Endothelial cell of umbilical vein (primary cell): ENCODE results near the gene ASS1. TPM values are rescaled to one million over a fixed set of nuclear protein-coding genes. Genes with fewer than 3 reads are reported as not detected.

Experiments
- BruUV-seq: library from RNA; stranded (reverse); fragments of 400-500 nt; replicated peaks from 2 replicates; lab custom pipeline; 2021; lab: Mats Ljungman, UMichigan
- CTCF ChIA-PET: fragments of 300-600, 350-600 bp; sonication (Branson Sonifier 250); formaldehyde crosslinking; loops from one replicate; lab custom pipeline; 2021; ENCODE audit warnings: antibody characterized with exemption, inconsistent platforms; lab: Charles Lee
- POLR2A ChIA-PET: fragments of 300-600, 350-600 bp; sonication (Branson Sonifier 250); formaldehyde crosslinking; loops from one replicate; lab custom pipeline; 2021; ENCODE audit warnings: antibody characterized with exemption, inconsistent platforms; lab: Charles Lee
- DNase-seq: peaks from one replicate; pipeline ENCODE4 v3.0.0-alpha.2; 2011; ENCODE audit warnings: low read depth, low spot score
- FAIRE-seq: peaks from 2 replicates; lab custom pipeline; 2011; peaks lifted over from hg19 to GRCh38; lab: Jason Lieb, UNC
- H2AFZ ChIP-seq: 2 replicates; pipeline ENCODE4 v1.6.0; 2012; ENCODE audit warnings: low read depth, low read length, control low read depth, inconsistent platforms
- H3K27ac ChIP-seq: 2 replicates; pipeline ENCODE4 v1.5.1; 2011; ENCODE audit warnings: low read depth, mild to moderate bottlenecking, control low read depth, low read length, moderate library complexity; ENCODE audit not compliant: insufficient read depth
- H3K27me3 ChIP-seq, 2 experiments: 2 replicates each; pipeline versions ENCODE4 v1.6.0 to v1.6.1; 2011; ENCODE audit warnings: low read length in 2 of 2, mixed read lengths in 1 of 2; ENCODE audit not compliant: control insufficient read depth in 2 of 2, insufficient read depth in 2 of 2
- H3K36me3 ChIP-seq, 2 experiments: 2 replicates in 1 of 2; 3 replicates in 1 of 2; pipeline ENCODE4 v1.5.1; 2011; ENCODE audit warnings: low read length in 2 of 2, mild to moderate bottlenecking in 1 of 2, moderate library complexity in 1 of 2; ENCODE audit not compliant: control insufficient read depth in 2 of 2, insufficient read depth in 2 of 2; ENCODE audit errors: extremely low read depth in 1 of 2
- H3K4me1 ChIP-seq: 3 replicates; pipeline ENCODE4 v1.5.1; 2011; ENCODE audit warnings: mild to moderate bottlenecking, low read length; ENCODE audit not compliant: control insufficient read depth, insufficient read depth; ENCODE audit errors: extremely low read depth
- H3K4me2 ChIP-seq: 2 replicates; pipeline ENCODE4 v1.6.1; 2011; ENCODE audit warnings: low read length, control low read depth, mixed read lengths; ENCODE audit not compliant: insufficient read depth
- H3K4me3 ChIP-seq, 3 experiments: fragments of 200-600 bp in 1 of 3; sonication (generic), shearing (Covaris generic) in 1 of 3; replicated peaks in 1 of 3; 2 replicates each; pipeline ENCODE4 v1.5.1; 2011 to 2016; ENCODE audit warnings: control low read depth in 3 of 3, low read length in 3 of 3, mild to moderate bottlenecking in 2 of 3, inconsistent platforms in 1 of 3, low read depth in 1 of 3, moderate library complexity in 1 of 3; ENCODE audit not compliant: insufficient read depth in 1 of 3
- H3K79me2 ChIP-seq: 2 replicates; pipeline ENCODE4 v1.6.0; 2012; ENCODE audit warnings: low read length, inconsistent platforms; ENCODE audit not compliant: control insufficient read depth, insufficient read depth
- H3K9ac ChIP-seq: replicated peaks from 2 replicates; pipeline ENCODE3; 2011; ENCODE audit warnings: low read length, control low read depth; ENCODE audit not compliant: insufficient read depth; ENCODE audit errors: extremely low read depth
- H3K9me1 ChIP-seq: replicated peaks from 3 replicates; pipeline ENCODE4 v1.6.0; 2011; ENCODE audit warnings: mild to moderate bottlenecking, low read length; ENCODE audit not compliant: control insufficient read depth, insufficient read depth; ENCODE audit errors: extremely low read depth
- H3K9me3 ChIP-seq: replicated peaks from 2 replicates; pipeline ENCODE4 v1.5.1; 2012; ENCODE audit warnings: low read length, inconsistent platforms; ENCODE audit not compliant: control insufficient read depth, insufficient read depth
- H4K20me1 ChIP-seq: replicated peaks from 2 replicates; pipeline ENCODE3; 2011; ENCODE audit warnings: mild to moderate bottlenecking, low read length; ENCODE audit not compliant: control insufficient read depth, insufficient read depth; ENCODE audit errors: extremely low read depth
- CTCF ChIP-seq, 2 donors: IDR thresholded peaks; 1 replicate in 1 of 2; 2 replicates in 1 of 2; pipeline ENCODE4 v1.5.1; 2011; ENCODE audit warnings: low read length in 2 of 2, mild to moderate bottlenecking in 2 of 2, moderate library complexity in 2 of 2, control low read depth in 1 of 2, inconsistent platforms in 1 of 2, low read depth in 1 of 2; ENCODE audit not compliant: insufficient read depth in 1 of 2; ENCODE audit errors: extremely low read depth in 1 of 2
- EZH2 ChIP-seq: IDR thresholded peaks from 2 replicates; pipeline ENCODE4 v1.6.1; 2012; ENCODE audit warnings: borderline replicate concordance, low read depth, mild to moderate bottlenecking, moderate library complexity, low read length, inconsistent platforms; ENCODE audit not compliant: severe bottlenecking
- FOS ChIP-seq: IDR thresholded peaks from 2 replicates; pipeline ENCODE4 v1.6.1; 2011; ENCODE audit warnings: mild to moderate bottlenecking, low read length, moderate library complexity, borderline replicate concordance; ENCODE audit not compliant: insufficient read depth
- GATA2 ChIP-seq: IDR thresholded peaks from 2 replicates; pipeline ENCODE4 v1.7.0; 2011; ENCODE audit warnings: low read depth, mild to moderate bottlenecking, moderate library complexity, mixed read lengths, low read length; ENCODE audit not compliant: insufficient read length, insufficient read depth
- JUN ChIP-seq: IDR thresholded peaks from 2 replicates; pipeline ENCODE4 v1.6.1; 2011; ENCODE audit warnings: borderline replicate concordance, low read depth; ENCODE audit not compliant: insufficient read length, insufficient read depth
- MAX ChIP-seq: IDR thresholded peaks from 2 replicates; pipeline ENCODE4 v1.6.1; 2011; ENCODE audit not compliant: insufficient read depth, insufficient read length
- MYC ChIP-seq: IDR thresholded peaks from one replicate; pipeline ENCODE4 v1.6.1; 2011; ENCODE audit warnings: mild to moderate bottlenecking, low read depth, low read length
- POLR2A ChIP-seq: IDR thresholded peaks from 2 replicates; pipeline ENCODE4 v1.6.1; 2012; ENCODE audit warnings: low read depth, mild to moderate bottlenecking, control low read depth, low read length
- POLR2AphosphoS5 ChIP-seq: IDR thresholded peaks from 2 replicates; pipeline ENCODE4 v1.6.1; 2012; ENCODE audit warnings: low read depth, mild to moderate bottlenecking, control low read depth, low read length, moderate library complexity; ENCODE audit not compliant: insufficient read depth
- dilution Hi-C: fragments of 300-500 bp; cut with MboI; formaldehyde crosslinking; loops from one replicate; pipeline ENCODE4 v1.15.0; 2019; ENCODE audit warnings: low sequenced_read_pairs; ENCODE audit not compliant: extremely low pct_ligation_motif_present
- intact Hi-C: fragments of 100-400 bp; cut with micrococcal nuclease; formaldehyde crosslinking; loops from one replicate; pipeline ENCODE4 v1.10.0; 2022
- polyA plus RNA-seq, 4 experiments: library from polyadenylated mRNA; depleted of rRNA in 3 of 4; stranded (reverse) in 3 of 4; unstranded in 1 of 4; fragments of >200 nt; gene quantifications; 2 replicates each; pipeline versions ENCODE4 v1.2.1 to v1.2.3, GENCODE V29; 2011 to 2012; ENCODE audit warnings: missing spikeins in 1 of 4
- total RNA-seq: library from RNA; stranded (reverse); gene quantifications from 2 replicates; pipeline ENCODE4 v1.2.3, GENCODE V29; 2021

Gene ASS1
- total and polyA plus RNA-seq, 2 donors (not counting 3 experiments of a cell fraction or from before 2014, with no cell fraction given), result 3.6 to 12.4 TPM

DNA sequence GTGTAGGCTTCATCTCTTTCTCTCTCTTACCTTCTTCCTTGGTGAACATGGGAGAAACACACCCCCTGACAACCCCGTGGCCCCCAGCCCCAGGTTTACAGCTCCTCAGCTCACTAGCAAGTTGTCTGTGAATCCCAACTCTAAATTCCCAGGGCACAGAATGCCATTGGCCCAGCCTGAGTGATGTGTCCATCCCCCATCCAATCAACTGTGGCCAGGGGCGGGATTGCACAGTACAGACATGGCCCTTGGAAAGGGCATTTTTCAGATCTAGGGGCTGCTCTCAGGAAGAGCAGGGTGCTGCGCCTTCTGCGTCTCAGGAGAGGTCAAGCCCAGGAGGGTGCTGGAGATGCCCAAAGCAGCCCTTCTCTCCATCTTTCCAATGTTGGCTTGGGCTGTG lies 48.2 kb upstream of the ASS1 start:
- H3K4me3 ChIP-seq, result no peak overlapping the region
- POLR2A ChIA-PET, result interaction anchor here (1.0 kb wide), 1 partner anchor 8 kb away, joined by 6 read pairs; no protein-coding TSS in a partner anchor

More for the DNA sequence above, 48.2 kb upstream of the ASS1 start:
- Histone ChIP-seq H3K9me3 (no peaks in the 10 kb centered on the region), H2AFZ (no peak overlapping the region), H4K20me1 (no peaks in the 10 kb centered on the region), H3K9ac (no peak overlapping the region), H3K36me3 (no peaks in the 10 kb centered on the region), H3K79me2 (no peaks in the 10 kb centered on the region), H3K9me1 (no peaks in the 10 kb centered on the region), H3K27ac (no peak overlapping the region), H3K4me2 (no peak overlapping the region), H3K4me1 (no peaks in the 10 kb centered on the region), H3K27me3 (no peaks in the 10 kb centered on the region)
- intact Hi-C loops (no loop called here), dilution Hi-C loops (no loop called here)
- DNase-seq (no peak), FAIRE-seq (no peak)
- CTCF ChIA-PET, result no interaction called here
- no TSS peak for BruUV-seq
- TF ChIP-seq POLR2A, result no peak
- no peak for TF ChIP-seq POLR2AphosphoS5
- no peak for TF ChIP-seq CTCF (IDR thresholded peaks at IDR 0.05; ENCODE audit: extremely low read depth in 1 of 2, insufficient read depth in 1 of 2, low read depth in 1 of 2, low read length in 2 of 2)
- no peak for TF ChIP-seq FOS
- TF ChIP-seq GATA2, result no peak
- no peak for TF ChIP-seq EZH2
- no peak for TF ChIP-seq MAX
- TF ChIP-seq JUN, result no peak
- no peak for TF ChIP-seq MYC
